HG03060 (cell line): ENCODE data around the gene RNASE12.
"Not testable (repeated sequence)": the region's sequence is repeated elsewhere in the genome, so short reads cannot be mapped to it uniquely, and the experiment has no call there.

Experiments
- ATAC-seq: cut with Tn5 transposase; IDR thresholded peaks from one replicate; pipeline ENCODE4 v1.9.1; 2021; ENCODE audit warnings: low read depth, moderate number of reproducible peaks; ENCODE audit not compliant: unreplicated experiment

RNASE12 gene, protein sequence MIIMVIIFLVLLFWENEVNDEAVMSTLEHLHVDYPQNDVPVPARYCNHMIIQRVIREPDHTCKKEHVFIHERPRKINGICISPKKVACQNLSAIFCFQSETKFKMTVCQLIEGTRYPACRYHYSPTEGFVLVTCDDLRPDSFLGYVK

DNA sequence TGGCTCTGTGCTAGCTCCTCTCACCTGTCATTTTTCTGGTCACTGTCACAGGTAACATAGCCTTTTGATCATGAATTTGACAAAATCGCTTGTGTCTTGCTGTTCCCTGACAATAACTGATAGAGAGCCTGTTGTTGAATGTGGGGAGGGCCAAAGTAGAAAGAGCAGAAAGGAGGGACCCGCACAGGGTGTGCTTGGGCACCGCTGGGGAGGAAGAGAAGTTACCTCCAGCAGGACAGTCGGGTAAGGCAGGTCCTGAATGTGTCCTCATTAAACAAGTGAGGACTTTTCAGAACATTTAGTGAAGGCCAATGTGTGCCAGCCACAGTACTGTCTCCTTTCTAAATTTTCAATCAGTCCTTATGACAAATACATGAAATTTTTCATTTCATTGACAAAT lies at the start of gene RNASE12:
TSS of gene RNASE12 (minus strand) at position 142 of the 400 bp plus-strand sequence. CDS start 653 bp downstream, outside the sequence.
- no peak for ATAC-seq

DNA sequence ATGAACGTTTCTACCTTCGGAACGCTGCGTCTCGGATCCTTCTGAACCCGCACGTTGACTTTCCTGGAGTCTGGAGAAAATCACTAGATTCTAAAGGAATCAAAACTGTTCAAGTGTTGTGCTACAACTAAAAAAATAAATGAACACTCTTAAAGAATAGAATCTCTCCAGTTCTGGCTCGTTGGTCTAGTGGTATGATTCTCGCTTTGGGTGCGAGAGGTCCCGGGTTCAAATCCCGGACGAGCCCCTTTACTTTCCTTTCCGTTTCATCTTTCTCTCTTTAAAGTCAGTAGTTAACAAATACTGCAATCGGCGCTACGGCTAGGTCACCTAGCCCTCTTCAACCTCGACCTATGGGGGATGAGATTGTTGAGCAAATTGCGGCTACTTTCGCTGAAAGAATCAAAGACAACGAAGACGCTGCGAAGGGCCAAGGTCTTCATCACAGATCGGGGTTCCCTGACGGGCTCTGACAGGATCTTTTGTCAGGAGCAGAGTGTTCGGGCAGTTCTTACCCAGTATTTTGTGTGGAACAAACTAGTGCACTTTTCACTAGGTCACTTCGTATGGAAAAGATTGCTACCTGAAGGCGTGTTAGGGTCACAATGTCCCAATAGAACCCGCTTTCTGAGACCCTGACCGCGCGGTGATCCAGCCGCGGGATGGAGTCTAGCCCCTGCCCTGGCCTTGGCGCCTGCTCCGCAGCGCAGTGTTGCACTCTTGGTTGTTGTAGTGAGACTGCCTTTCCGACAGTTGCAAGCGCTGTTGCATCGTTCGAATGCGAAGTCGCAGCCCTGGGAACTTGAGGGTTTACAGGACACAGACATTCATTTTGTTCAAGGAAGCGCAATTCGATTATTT lies 41.9 kb upstream of the RNASE12 start:
- ATAC-seq = peak; percentile 56

DNA sequence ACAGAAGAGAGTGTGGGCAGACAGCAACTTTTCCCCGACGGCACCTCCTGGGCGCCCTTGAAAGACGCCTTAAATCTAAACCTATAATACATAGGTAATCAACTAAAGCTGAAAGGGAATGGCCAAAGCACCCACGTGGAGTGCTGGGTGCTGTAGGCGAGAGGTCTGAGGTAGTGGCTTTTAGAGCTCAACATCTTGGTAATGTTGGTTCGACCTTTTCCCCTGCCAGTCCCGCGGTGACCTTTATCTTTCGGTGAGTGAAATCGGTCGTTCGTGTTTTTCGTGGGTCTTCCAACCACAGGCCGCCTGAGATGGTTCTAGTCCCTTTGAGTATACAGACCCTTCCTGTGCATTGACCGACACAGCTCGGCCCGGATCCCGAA lies 41.3 kb upstream of the RNASE12 start:
- no peak for ATAC-seq

DNA sequence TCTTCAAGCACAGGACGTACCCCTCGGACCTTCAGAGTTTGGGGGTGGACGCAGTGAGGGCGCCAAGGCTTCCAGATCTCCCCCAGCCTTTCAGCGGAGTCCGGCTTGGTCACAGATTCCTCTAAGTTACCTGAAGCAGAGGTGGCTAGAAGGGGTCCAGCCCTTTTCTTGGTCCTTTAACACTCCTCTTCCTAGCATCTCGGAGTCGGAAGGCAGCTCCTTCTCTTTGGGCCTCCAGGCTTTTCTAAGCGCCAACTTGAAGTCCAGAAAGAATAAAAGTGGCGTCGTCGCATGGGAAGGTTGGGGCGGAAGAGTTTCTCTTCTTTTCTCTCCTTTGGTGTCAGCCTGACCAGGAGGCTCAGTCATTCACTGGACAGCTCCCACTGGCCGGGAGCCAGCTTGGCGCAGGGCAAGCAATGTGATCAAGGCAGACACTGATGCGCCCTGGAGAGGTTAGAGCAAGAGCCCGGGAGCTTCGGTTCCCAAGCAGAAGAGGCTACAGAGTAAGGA lies 40.8 kb upstream of the RNASE12 start:
- no peak for ATAC-seq

DNA sequence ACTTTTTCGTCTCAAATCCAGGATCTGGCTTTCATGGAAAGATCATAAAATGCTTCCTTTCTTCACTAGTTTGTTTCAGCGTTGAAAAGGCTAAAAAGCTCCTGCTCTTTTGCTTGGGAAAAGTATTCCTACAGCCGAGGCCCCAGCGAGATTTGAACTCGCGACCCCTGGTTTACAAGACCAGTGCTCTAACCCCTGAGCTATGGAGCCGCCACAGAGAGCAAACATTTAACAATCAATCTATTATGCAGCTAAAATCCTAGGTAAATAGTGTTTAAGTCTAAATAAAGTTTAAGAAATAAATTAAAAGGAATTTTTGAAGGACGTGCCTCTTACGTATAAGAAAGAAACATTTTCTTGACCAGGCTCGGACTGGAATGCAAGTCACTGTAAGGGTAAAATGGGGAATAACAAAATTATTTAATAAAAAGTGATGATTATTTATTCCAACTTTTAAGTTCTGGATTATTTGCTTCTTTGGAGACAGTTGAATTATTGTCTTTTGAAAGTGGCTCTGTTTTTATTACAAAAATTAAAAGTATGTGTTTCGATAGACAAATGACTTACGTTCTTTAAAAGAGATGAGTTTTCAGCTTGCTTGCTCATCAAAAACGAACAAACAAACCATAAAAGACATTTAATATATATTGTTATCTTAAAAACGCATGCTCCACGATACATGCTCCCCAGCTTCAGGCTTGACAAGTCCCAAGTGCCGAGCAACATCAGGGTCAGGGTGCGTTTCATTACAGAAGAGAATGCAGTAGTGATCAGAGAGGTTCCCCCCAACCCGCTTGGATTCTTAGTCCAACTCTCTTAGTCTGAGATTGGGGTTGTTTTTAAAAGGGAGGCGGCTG lies 40.1 kb upstream of the RNASE12 start:
- ATAC-seq = no peak

DNA sequence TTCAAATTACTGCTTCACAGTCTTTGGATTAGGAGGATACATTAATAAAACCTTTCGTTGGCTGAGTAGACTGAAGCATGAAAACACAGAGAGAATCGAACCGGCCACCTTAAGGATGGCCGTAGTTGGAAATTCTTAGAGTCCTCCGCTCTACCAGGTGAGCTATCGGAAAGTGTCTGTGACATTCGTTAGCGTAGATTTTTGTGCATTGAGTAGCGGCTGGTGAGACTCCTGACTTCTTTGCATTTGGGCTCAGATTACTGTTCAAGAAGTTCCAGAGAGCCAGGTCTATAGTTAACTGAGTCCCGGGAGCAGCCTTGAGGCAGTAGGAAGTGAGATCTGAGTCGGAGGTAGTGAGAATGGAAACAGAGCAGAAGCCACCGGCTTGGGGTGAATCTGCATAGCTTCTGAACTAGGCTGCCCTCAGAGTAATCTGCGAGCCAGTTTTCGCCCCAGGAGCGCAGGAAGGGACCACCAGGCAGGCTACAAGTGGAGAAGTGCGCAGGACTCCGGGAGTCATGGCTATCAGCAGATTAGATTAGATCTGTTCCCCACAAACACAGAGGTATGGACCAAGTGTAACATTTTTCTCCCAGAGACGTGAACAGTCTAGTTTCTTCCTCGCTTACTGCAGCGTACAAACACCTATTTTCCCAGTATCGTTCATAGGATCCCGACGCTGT lies 39.3 kb upstream of the RNASE12 start:
- no peak for ATAC-seq

DNA sequence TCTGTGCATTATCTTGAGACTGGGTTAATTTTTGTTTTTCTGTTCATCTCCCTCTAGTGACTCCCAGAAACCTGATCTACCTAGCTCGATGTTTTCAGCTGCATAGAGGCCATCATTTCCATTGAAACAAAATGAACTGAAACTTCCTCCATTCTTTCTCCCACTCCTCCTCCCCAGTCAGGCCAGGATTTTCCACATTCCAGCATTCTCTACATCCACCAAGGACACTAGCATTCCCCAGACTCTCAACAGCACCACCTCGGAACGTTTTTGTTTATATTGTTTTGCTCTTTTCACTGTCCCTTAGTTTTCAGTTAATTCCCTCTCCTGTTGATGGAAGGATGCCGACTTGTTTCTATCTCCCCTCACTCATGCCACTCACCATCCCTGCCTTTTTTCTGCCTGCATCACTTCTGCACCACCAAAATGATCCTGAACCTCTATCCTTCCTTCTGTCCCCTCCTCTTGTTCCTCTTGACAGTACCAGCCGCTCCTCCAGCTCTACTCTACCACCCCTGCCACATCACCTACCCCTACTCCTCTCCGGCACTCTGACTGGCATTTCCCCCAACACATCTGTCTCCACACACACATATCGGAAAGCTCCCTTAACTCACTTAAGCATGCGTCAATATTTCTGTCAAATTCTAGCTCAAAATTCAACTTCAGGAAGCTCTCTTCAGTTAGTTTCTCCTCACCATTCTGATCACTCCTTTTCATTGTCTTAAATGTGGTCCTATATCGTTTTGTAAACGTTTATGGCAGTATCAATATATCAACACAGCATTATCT lies 37.1 kb upstream of the RNASE12 start:
- ATAC-seq = no peak

DNA sequence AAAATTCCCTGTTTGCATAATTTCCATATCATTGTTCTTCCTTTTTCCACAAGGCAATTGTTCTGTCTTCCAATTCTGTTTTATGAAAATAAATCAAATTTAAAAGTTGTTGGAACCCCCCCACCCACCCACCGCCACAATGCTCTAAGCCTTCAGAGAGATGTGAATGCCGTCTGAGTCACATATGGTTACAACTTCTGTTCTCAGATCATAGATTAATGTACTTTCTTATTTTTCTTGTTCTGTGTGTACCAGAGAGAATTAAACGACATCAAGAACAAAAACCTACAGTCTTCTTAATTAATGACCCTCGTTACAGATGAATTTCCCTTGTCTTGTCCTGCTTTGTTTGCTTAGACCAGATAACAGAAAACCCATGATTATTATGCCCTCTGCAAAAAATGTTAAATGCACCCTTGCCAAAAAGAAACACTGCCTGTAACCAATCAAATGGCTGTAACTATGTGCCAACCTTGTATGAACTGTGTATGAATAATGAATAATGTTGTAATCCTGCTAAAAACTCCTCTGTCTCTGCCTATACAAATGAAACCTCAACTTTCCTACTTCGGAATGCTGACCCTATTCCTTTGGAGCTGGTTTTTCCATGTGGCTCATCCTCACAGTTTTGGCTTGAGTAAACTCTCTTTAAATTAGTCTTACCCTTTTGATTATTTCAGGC lies 36.3 kb upstream of the RNASE12 start:
- ATAC-seq = no peak

DNA sequence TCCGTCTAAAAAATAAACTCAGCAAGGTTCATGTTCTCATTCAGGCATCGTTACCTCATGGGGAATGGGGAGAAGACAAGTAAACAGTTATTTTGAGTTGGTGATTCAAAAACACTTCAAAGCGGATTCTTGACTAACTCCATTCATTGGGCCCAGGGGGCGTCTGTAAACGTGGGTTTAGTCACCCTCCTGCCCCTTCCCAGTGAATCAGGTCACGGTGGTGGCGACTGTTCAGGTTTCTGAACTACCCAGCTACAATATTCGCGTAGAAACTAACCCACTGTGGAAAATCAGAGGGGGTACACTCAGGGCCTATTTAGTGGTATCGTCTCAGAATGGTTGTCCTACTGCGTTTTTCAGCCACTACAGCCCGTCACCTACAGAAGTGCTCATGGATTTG lies 35.1 kb upstream of the RNASE12 start:
- no peak for ATAC-seq

DNA sequence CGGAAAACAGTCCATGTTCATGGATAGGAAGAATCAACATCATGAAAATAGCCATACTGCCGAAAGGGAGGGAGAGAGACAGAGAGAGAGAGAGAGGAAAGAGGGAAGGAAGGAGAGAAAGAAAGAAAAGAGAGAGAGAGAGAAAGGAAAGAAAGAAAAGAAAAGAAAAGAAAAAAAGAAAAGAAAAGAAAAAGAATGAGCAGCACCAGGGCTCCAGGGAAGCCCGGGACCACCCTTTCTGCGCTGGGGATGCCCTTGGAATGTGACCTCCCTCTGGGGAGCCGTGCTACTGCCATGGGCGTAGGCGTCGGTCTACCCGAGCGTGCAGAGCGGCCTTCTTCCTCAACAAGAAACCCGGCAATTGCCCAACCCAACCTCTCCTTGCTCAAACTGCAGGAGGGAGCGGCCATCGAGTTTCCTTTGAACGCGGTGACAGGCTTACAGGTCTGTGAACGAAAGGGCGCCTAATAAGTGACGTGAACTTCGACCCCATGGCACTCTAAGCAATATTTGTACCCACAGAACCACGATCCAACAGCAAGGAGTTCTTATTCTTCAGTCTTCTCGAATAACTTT lies 33.4 kb upstream of the RNASE12 start:
- no peak for ATAC-seq

DNA sequence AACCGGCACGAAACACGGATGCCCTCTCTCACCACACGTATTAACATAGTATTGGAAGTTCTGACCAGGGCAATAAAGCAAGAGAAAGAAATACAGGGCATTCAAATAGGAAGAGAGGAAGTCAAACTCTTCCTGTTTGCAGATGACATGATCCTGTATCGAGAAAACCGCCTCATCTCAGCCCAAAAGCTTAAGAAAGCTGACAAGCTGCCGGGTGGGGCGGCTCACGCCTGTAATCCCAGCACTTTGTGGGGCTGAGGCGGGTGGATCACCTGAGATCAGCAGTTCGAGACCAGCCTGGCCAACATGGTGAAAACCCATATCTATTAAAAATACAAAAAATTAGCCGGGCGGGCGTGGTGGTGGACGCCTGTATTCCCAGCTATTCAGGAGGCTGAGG lies 32.6 kb upstream of the RNASE12 start:
- ATAC-seq = no peak

DNA sequence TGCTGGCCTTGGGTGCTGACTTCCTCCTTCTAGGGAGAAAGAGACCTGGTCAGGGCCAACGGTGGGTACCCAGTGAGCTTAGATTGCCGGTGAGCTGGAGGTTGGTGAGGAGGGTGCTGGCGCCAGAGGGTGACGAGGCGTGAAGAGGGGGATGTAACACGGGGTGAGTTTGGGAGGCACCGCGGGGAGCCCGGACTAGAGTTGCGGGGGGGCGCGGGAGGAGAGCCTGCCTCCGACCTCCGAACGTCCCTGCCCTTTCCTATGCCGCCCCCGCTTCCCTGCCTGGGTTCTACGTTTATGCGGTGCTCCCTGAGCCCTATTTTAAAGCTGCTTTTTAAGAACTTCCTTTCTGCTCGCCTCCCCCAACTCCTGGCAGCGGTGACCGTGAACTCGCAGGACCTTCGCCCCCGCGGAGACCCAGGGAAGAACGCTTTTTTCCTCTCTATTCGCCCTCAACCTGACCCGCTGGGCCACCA lies 31.7 kb upstream of the RNASE12 start:
- ATAC-seq = no peak

DNA sequence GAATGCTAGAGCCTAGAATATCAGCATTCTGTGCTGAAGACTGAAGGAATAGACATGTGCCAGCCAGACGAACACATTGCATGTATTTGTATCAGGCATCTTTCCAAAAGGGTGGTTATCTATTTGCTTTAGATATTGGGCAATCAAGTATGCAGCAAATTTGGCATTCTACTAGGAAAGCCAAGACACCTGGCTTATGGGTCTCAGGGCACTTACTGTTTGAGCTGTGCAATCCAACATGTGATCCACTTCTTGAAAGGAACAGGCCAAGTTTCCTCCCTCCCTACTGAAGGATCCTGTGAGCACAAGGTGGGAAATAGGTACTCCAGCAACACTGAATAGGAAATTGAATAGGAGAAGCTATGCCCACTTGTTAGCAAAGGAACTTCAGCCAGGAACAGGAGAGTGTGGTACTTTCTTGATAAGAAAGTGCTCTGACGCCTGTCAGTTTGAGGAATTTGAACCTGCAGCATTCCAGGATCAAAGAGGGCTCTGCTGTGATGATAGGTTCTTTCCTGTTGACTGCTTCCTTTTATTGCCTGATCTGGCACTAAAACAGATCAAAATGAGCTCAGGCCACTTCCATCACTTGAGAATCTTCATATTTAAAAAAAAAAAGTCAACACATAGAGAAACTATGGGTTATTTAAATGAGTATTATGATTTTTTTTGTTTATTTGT lies 29.8 kb upstream of the RNASE12 start:
- no peak for ATAC-seq

DNA sequence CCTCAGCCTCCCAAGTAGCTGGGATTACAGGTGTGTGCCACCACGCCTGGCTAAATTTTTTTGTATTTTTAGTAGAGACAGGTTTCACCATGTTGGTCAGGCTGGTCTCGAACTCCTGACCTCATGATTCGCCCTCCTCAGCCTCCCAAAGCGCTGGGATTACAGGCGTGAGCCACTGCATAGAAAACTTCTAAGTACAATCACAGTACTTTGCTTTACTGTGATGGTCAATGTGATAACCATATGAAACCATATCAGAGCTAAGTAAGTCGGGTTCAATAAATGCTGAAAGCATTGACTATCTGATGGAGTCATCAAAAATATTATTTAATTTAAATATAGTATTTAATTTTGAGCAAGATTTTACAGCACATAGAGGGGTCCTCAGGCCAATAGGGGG lies 28.5 kb upstream of the RNASE12 start:
- not testable (repeated sequence) for ATAC-seq

DNA sequence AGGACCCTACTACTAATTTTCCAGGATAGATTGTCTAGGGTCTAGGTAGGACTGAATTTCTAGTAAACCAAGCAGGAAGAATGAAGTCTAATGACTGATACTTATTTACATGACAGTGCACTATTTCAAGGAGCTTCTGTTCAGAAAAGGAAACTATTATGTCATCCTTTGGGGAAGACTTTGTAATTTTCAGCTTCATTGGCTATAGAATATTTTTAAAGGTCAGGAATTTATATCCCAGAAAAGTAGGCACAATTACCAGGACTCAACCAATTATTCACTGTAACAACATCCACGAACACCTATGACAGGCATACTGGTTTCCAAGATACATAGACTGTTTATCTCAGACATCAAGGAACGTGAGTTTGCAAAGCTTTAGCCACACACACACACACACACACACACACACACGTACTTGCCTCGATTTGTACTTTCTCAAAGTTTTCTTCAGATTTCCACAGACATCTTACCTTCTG lies 27.1 kb upstream of the RNASE12 start:
- no peak for ATAC-seq

DNA sequence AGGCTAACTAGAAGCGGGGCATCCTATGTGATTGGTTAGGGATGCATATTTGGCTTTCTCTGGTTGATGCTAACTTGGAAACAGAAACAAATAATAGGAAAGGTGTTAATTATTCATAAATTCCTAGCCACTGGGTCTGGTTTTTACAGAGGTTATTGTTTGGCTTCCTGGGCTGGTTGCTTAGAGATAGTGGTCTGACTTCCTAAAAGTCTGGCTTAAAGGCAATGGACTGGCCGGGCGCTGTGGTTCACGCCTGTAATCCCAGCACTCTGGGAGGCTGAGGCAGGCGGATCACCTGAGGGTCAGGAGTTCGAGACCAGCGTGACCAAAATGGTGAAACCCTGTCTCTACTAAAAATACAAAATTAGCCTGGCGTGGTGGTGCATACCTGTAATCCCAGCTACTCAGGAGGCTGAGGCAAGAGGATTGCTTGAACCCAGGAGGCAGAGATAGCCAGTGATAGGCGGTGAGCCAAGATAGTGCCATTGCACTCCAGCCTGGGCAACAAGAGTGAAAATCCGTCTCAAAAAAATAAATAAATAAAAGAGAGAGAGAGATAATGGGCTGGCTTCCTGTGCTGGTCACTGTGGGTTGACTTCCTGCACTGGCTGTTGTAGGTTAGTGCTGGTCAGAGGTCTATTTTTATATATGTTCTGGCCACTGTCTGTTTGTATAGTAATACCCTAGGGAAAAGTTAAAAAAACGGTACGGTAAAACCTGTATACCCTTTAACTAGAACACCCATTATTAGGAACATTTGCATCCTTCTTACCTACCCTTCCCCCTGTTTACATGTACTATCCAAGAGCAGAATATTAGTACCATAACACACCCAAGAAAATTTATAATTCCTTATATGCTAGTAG lies 26.2 kb upstream of the RNASE12 start:
- no peak for ATAC-seq

DNA sequence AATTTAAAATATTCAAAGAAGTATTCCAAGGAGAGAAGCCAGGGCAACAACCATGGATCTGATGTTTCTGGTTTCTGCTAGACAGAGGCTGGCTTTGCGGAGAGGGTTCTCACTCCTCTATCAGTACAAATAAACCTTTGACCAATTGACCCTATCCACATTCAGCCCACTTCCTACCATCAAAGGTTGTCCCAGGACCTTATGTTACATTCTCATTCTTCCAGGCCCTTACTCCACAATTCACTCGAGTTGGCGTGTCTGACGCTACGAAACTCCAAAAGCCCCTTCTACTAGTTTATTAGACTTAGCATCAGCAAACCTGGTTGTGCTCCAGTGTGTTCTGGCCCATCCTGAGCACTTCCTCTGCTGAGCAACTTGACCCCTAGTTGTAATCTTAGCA lies 24.8 kb upstream of the RNASE12 start:
- ATAC-seq = no peak
